Heart left ventricle (tissue), 13 donors: ENCODE data around the gene CFAP100.

ENCODE experiments used
- CTCF ChIP-seq, 12 donors: fragments of 200-600 bp; sonication (generic) in 4 of 12; IDR thresholded peaks; one replicate each; pipeline versions ENCODE4 v1.5.0 to v1.8.0; 2018 to 2022; ENCODE audit warnings: antibody characterized with exemption in 12 of 12, mild to moderate bottlenecking in 5 of 12
- POLR2A ChIP-seq, 2 donors: fragments of 450-650 bp; IDR thresholded peaks; one replicate each; pipeline ENCODE4 v1.6.1; 2017; ENCODE audit warnings: antibody characterized with exemption in 2 of 2, mild to moderate bottlenecking in 2 of 2, moderate library complexity in 2 of 2
- donor health status: ischemic (EF 13 %, LVEDD 7.1; RV severe dilation, severe dysfunction).
- donor health status: DM: no; HTN: yes; CAD: no.
- donor health status: DM: no; HTN: no; CAD: no.
- donor health status: ischemic (EF 25% LVEDD 6.9; RV normal size, moderate dysfunction).
- donor health status: ischemic (EF 25% LVEDD 5.7; RV mildly dilated, moderate dysfunction).
- donor health status: ischemic (EF 35%, LVEDD 5.7; RV mildly dilated, moderate dysfunction).
- donor health status: nonischemic (EF 11% LVEDD 7.7; RV severe dilation, severe dysfunction).
- donor health status: DM: yes; HTN: yes; CAD: no.
- donor health status: PGD.
- donor health status: ischemic (EF 29% LVEDD 5.4; RV normal size, mild dysfunction).
- donor health status: nonischemic (EF 23%, LVEDD 6.1; RV moderate dilation, normal function).

DNA sequence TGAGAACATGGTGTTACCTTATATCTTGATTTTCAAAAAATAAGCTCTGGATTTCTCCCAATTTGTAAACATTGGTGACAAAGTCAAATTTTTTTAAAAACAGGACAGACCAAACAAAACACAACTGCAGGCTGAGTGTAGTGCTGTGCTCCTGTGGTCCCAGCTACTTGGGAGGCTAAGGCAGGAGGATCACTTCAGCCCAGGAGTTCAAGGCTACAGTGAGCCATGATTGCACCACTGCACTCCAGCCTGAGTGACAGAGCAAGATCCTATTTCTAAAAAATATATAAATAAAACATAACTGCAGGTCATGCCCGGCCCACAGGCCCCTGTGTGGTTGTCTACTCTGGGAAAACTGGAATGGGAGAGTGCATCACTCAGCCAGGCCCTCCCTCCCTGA, 84.9 kb downstream of the CFAP100 start:
- TF ChIP-seq CTCF (IDR thresholded peaks at IDR 0.05), result no peak
- no peak for TF ChIP-seq POLR2A (IDR thresholded peaks at IDR 0.05)
